Measurements from ENCODE around the gene SNX25.

GRCh38 chr4:185196437-185196836 lies 13.0 kb upstream of the SNX25 start:
- TF ChIP-seq ZNF274 (IDR thresholded peaks at IDR 0.05; ENCODE audit: low read depth, low read length): no peak
- TF ChIP-seq YY1 (IDR thresholded peaks at IDR 0.05; ENCODE audit: insufficient read depth, insufficient read length): no peak
- no peak for TF ChIP-seq SUZ12 (IDR thresholded peaks at IDR 0.05; ENCODE audit: extremely low read depth, insufficient read depth, insufficient read length)

All from NT2/D1 (cell line).